Pons (tissue), 1 donor: ENCODE results near the gene MARCHF5.
"Not testable (repeated sequence)": the region's sequence is repeated elsewhere in the genome, so short reads cannot be mapped to it uniquely, and the experiment has no call there.

Source experiments
- DNase-seq: peaks from one replicate; pipeline ENCODE4 v3.0.0-alpha.2; 2016; ENCODE audit warnings: low spot score

The MARCHF5 gene

DNA sequence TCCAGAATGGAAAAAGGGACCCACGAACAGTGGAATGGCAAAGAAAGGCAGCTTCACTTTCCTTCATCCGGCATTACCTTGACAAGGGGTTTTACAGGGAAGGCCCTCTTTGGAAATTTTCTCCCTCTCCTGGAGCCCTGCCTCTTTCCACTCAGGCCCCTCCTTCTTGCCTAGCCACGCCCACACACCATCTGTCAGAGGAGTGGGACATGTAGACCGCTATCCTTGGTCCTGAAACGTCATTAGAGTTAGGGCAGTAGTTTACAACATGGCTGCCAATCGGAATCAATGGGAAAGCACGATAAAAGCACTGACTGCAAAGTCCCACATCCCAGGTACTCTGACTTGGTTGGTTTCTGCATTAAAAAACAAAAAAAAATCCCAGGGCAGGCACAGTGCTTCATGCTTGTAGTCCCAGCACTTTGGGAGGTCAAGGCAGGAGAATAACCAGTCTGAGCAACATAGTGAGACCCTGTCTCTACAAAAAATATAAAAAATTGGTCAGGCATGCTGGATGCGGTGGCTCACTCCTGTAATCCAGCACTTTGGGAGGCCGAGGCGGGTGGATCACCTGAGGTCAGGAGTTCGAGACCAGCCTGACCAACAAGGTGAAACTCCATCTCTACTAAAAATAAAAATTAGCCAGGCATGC, 96.4 kb downstream of the MARCHF5 start:
- no peak for DNase-seq

GRCh38 chr10:92393173-92393572, 102.2 kb downstream of the MARCHF5 start:
- not testable (repeated sequence) for DNase-seq

- no peak for DNase-seq
Observed at GRCh38 chr10:92395271-92395670, 104.3 kb downstream of the MARCHF5 start.

DNA sequence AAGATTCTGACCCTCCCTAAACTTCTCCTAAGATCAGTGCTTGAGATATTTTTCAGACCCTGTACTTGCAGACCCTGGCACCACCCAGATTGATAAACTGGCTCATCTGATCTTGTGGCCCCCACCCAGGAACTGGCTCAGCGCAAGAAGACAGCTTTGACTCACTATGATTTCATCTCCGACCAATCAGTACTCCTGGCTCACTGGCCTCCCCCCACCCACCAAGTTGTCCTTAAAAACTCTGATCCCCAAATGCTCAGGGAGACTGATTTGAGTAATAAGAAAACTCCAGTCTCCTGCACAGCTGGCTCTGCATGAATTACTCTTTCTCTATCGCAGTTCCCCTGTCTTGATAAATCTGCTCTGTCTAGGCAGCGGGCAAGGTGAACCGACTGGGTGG, 111.3 kb downstream of the MARCHF5 start:
- DNase-seq: not testable (repeated sequence)
